IMR-90 (cell line): ENCODE measurements around the gene HGFAC. TPM values are rescaled to one million over a fixed set of nuclear protein-coding genes. Genes with fewer than 3 reads are reported as not detected.

Source experiments
- ATAC-seq: fragments of 200-7000 bp; cut with Tn5 transposase; 2 replicates; pipeline ENCODE4 v1.9.1; 2020; ENCODE audit warnings: low read depth, mild to moderate bottlenecking, moderate library complexity
- BruUV-seq: library from RNA; stranded (reverse); fragments of 400-500 nt; replicated peaks from 2 replicates; lab custom pipeline; 2021; lab: Mats Ljungman, UMichigan
- CTCF ChIA-PET: fragments of 300-600 bp; formaldehyde crosslinking; extraction: SDS; loops from one replicate; lab custom pipeline; 2021; ENCODE audit warnings: antibody characterized with exemption; lab: Yijun Ruan, JAX
- POLR2A ChIA-PET: fragments of 300-600 bp; sonication (Branson Sonifier 250); formaldehyde crosslinking; loops from one replicate; lab custom pipeline; 2022; ENCODE audit warnings: antibody characterized with exemption; ENCODE audit not compliant: unreplicated experiment; lab: Charles Lee
- DNase-seq: peaks from one replicate; pipeline ENCODE4 v3.0.0; 2013
- H2AFZ ChIP-seq: replicated peaks from 2 replicates; pipeline ENCODE3; 2013; ENCODE audit warnings: low read length, mild to moderate bottlenecking; ENCODE audit not compliant: poor library complexity
- H2AK5ac ChIP-seq: 2 replicates; pipeline ENCODE4 v1.6.1; 2013; ENCODE audit warnings: low read depth, low read length, inconsistent platforms
- H2AK9ac ChIP-seq: replicated peaks from 2 replicates; pipeline ENCODE3; 2013; ENCODE audit warnings: mild to moderate bottlenecking, low read depth, low read length, moderate library complexity; ENCODE audit not compliant: poor library complexity
- H2BK120ac ChIP-seq: 2 replicates; pipeline ENCODE4 v1.6.1; 2013; ENCODE audit warnings: low read depth, low read length, inconsistent platforms
- H2BK15ac ChIP-seq: 3 replicates; pipeline ENCODE4 v1.6.1; 2013; ENCODE audit warnings: low read depth, low read length, inconsistent platforms
- H2BK20ac ChIP-seq: 2 replicates; pipeline ENCODE4 v1.6.1; 2013; ENCODE audit warnings: low read depth, mild to moderate bottlenecking, inconsistent platforms, low read length, moderate library complexity
- H2BK5ac ChIP-seq: 2 replicates; pipeline ENCODE4 v1.6.1; 2013; ENCODE audit warnings: mild to moderate bottlenecking, low read depth, low read length, inconsistent platforms; ENCODE audit not compliant: poor library complexity, severe bottlenecking
- H3K14ac ChIP-seq: replicated peaks from 2 replicates; pipeline ENCODE4 v1.6.1; 2013; ENCODE audit warnings: low read depth, low read length, inconsistent platforms
- H3K18ac ChIP-seq: 2 replicates; pipeline ENCODE4 v1.6.1; 2013; ENCODE audit warnings: low read depth, low read length, control low read depth
- H3K23ac ChIP-seq: 2 replicates; pipeline ENCODE4 v1.6.1; 2013; ENCODE audit warnings: low read depth, low read length, inconsistent platforms
- H3K27ac ChIP-seq: 2 replicates; pipeline ENCODE4 v1.5.1; 2013; ENCODE audit warnings: mild to moderate bottlenecking, control low read depth, low read length; ENCODE audit not compliant: insufficient read depth
- H3K27me3 ChIP-seq: 2 replicates; pipeline ENCODE4 v1.6.1; 2013; ENCODE audit warnings: low read length; ENCODE audit not compliant: control insufficient read depth, insufficient read depth
- H3K36me3 ChIP-seq: 2 replicates; pipeline ENCODE4 v1.6.1; 2013; ENCODE audit warnings: low read length, mixed read lengths; ENCODE audit not compliant: control insufficient read depth, insufficient read depth
- H3K4ac ChIP-seq: 2 replicates; pipeline ENCODE4 v1.6.1; 2013; ENCODE audit warnings: low read depth, low read length, inconsistent platforms
- H3K4me1 ChIP-seq: 2 replicates; pipeline ENCODE4 v1.6.1; 2013; ENCODE audit warnings: low read length, mixed read lengths; ENCODE audit not compliant: control insufficient read depth, insufficient read depth
- H3K4me2 ChIP-seq: 2 replicates; pipeline ENCODE4 v1.6.1; 2013; ENCODE audit warnings: low read depth, mild to moderate bottlenecking, control low read depth, low read length, moderate library complexity
- H3K4me3 ChIP-seq: 2 replicates; pipeline ENCODE4 v1.5.1; 2013; ENCODE audit warnings: low read depth, mild to moderate bottlenecking, control low read depth, low read length, moderate library complexity; ENCODE audit not compliant: insufficient read depth
- H3K56ac ChIP-seq: 2 replicates; pipeline ENCODE4 v1.6.1; 2013; ENCODE audit warnings: low read length, inconsistent platforms; ENCODE audit not compliant: insufficient read depth; ENCODE audit errors: extremely low read depth
- H3K79me1 ChIP-seq, 2 experiments: 2 replicates each; pipeline ENCODE4 v1.6.1; 2013; ENCODE audit warnings: low read length in 2 of 2, inconsistent platforms in 1 of 2, low read depth in 1 of 2
- H3K9ac ChIP-seq: 2 replicates; pipeline ENCODE4 v1.6.1; 2013; ENCODE audit warnings: low read depth, low read length, control low read depth
- H3K9me1 ChIP-seq: 2 replicates; pipeline ENCODE4 v1.6.1; 2013; ENCODE audit warnings: low read length, inconsistent platforms; ENCODE audit not compliant: insufficient read depth
- H3K9me3 ChIP-seq: 2 replicates; pipeline ENCODE4 v1.6.1; 2013; ENCODE audit warnings: low read length; ENCODE audit not compliant: control insufficient read depth, insufficient read depth
- H4K20me1 ChIP-seq: 2 replicates; pipeline ENCODE4 v1.6.1; 2013; ENCODE audit warnings: low read length, inconsistent platforms; ENCODE audit not compliant: insufficient read depth
- H4K5ac ChIP-seq: 2 replicates; pipeline ENCODE4 v1.6.1; 2013; ENCODE audit warnings: mild to moderate bottlenecking, low read depth, low read length, control low read depth
- H4K8ac ChIP-seq, 2 experiments: 2 replicates each; pipeline ENCODE4 v1.6.1; 2013; ENCODE audit warnings: low read depth in 2 of 2, low read length in 2 of 2, control low read depth in 1 of 2, inconsistent platforms in 1 of 2
- H4K91ac ChIP-seq: 2 replicates; pipeline ENCODE4 v1.6.1; 2013; ENCODE audit warnings: low read depth, low read length, inconsistent platforms; ENCODE audit not compliant: insufficient read depth
- CTCF ChIP-seq: conservative IDR thresholded peaks from 2 replicates; pipeline ENCODE4 v1.5.1; 2012; ENCODE audit warnings: mild to moderate bottlenecking, low read depth, low read length, improper control_type of control experiment
- MAFK ChIP-seq: IDR thresholded peaks from 2 replicates; pipeline ENCODE4 v1.6.1; 2012; ENCODE audit warnings: low read depth, low read length, improper control_type of control experiment
- MXI1 ChIP-seq: IDR thresholded peaks from 2 replicates; pipeline ENCODE4 v1.6.1; 2012; ENCODE audit warnings: low read depth, mild to moderate bottlenecking, low read length, moderate library complexity, borderline replicate concordance
- POLR2A ChIP-seq: IDR thresholded peaks from 2 replicates; pipeline ENCODE4 v1.6.1; 2012; ENCODE audit warnings: mild to moderate bottlenecking, low read depth, low read length
- RAD21 ChIP-seq: IDR thresholded peaks from 2 replicates; pipeline ENCODE4 v1.6.1; 2012; ENCODE audit warnings: low read length, improper control_type of control experiment
- RFX5 ChIP-seq: IDR thresholded peaks from 2 replicates; pipeline ENCODE4 v1.8.0; 2012; ENCODE audit warnings: low read depth, mild to moderate bottlenecking, low read length, moderate library complexity
- SMC3 ChIP-seq: fragments of 150-350 bp; IDR thresholded peaks from 2 replicates; pipeline ENCODE4 v1.6.1; 2016; ENCODE audit warnings: low read depth, mild to moderate bottlenecking, antibody characterized with exemption, low read length, moderate library complexity
- USF2 ChIP-seq: fragments of 150-350 bp; IDR thresholded peaks from 2 replicates; pipeline ENCODE4 v1.6.1; 2017; ENCODE audit warnings: mild to moderate bottlenecking, antibody characterized with exemption, low read length, low read depth
- WGBS, 2 experiments: methylation state at CpG; one replicate each; pipeline versions ENCODE4 v1.1.5 to v1.1.7; 2013; ENCODE audit warnings: missing lambda C conversion rate in 2 of 2; ENCODE audit not compliant: insufficient read length in 1 of 2; ENCODE audit errors: extremely low coverage in 2 of 2; 5-methylcytosine and 5-hydroxymethylcytosine counted together
- dilution Hi-C: fragments of 300-500 bp; cut with HindIII; formaldehyde crosslinking; loops from one replicate; pipeline ENCODE4 v1.14.3; 2018; ENCODE audit warnings: low sequenced_read_pairs; ENCODE audit not compliant: unreplicated experiment
- in situ Hi-C: fragments of 300-500 bp; cut with MboI; formaldehyde crosslinking; loops from 3 replicates; pipeline ENCODE4 v1.14.3; 2019; ENCODE audit warnings: low sequenced_read_pairs, inconsistent platforms, mixed read lengths
- intact Hi-C: fragments of 100-400 bp; cut with micrococcal nuclease; formaldehyde crosslinking; loops from 2 replicates; pipeline ENCODE4 v1.10.0; 2022
- polyA plus RNA-seq, 3 experiments: library from polyadenylated mRNA; depleted of rRNA; stranded (reverse); fragments of >200 nt; gene quantifications; 2 replicates each; pipeline ENCODE4 v1.2.3, GENCODE V29; 2012; ENCODE audit warnings: low replicate concordance in 1 of 3
- total RNA-seq: library from RNA; depleted of rRNA; stranded (reverse); fragments of >200 nt; gene quantifications from 2 replicates; pipeline ENCODE4 v1.2.3, GENCODE V29; 2012

HGFAC gene
- total and polyA plus RNA-seq, 2 of the 4 experiments (the other 2 are of a cell fraction): 0.05 TPM; not detected in 1

GRCh38 chr4:3485011-3485791 is 43.4 kb downstream of the HGFAC start:
- 36% methylated on average over 8 of the region's 36 CpGs; no CpG with 5 or more reads in 1 of the 2 experiments for WGBS, 2 experiments
- ChIA-PET POLR2A (no interaction called here), CTCF (no interaction called here)
- BruUV-seq: no TSS peak
- no peak overlapping the region for H2BK120ac ChIP-seq
- ATAC-seq: no peak
- H3K9ac ChIP-seq: no peak overlapping the region
- H3K14ac ChIP-seq: no peak overlapping the region
- no peak overlapping the region for H2BK5ac ChIP-seq
- intact Hi-C loops: no loop called here
- no peak overlapping the region for H3K4me3 ChIP-seq
- no peak overlapping the region for H4K8ac ChIP-seq
- no peak overlapping the region for H2BK20ac ChIP-seq
- no peaks in the 10 kb centered on the region for H3K79me1 ChIP-seq
- no peaks in the 10 kb centered on the region for H3K36me3 ChIP-seq
- no peak overlapping the region for H2AFZ ChIP-seq
- no peaks in the 10 kb centered on the region for H3K4me1 ChIP-seq
- H3K9me1 ChIP-seq: no peaks in the 10 kb centered on the region
- in situ Hi-C loops: no loop called here
- peaks cover 56% of the 10 kb centered on the region for H3K27me3 ChIP-seq
- no peaks in the 10 kb centered on the region for H3K9me3 ChIP-seq
- no peak overlapping the region for H2AK5ac ChIP-seq
- H3K4me2 ChIP-seq: no peak overlapping the region
- H4K20me1 ChIP-seq: no peaks in the 10 kb centered on the region
- no peak overlapping the region for H3K56ac ChIP-seq
- H2AK9ac ChIP-seq: no peak overlapping the region
- H3K27ac ChIP-seq: no peak overlapping the region
- dilution Hi-C loops: no loop called here
- no peak overlapping the region for H3K18ac ChIP-seq
- no peak overlapping the region for H4K91ac ChIP-seq
- no peak overlapping the region for H3K4ac ChIP-seq
- no peak overlapping the region for H2BK15ac ChIP-seq
- no peak overlapping the region for H3K23ac ChIP-seq
- DNase-seq: no peak
- TF ChIP-seq USF2 (no peak), RFX5 (no peak), SMC3 (no peak), CTCF (no peak), RAD21 (no peak), POLR2A (no peak), MXI1 (no peak), MAFK (no peak)
- no peak overlapping the region for H4K5ac ChIP-seq
